Activated CD4-positive, CD25-positive, alpha-beta regulatory T cell treated with anti-CD3 and anti-CD28 coated beads, Interleukin-2, amount 50 U/mL, for 24 hours (primary cell): Measurements from ENCODE around the gene NCCRP1.
A peak's percentile ranks its signal among the peaks of the same experiment; 100 is the strongest.
"Not testable (repeated sequence)": the region's sequence is repeated elsewhere in the genome, so short reads cannot be mapped to it uniquely, and the experiment has no call there.

ENCODE experiments used
- ATAC-seq, 2 donors: fragments of 150-1000 bp; cut with Tn5 transposase; one replicate each; pipeline ENCODE4 v1.10.0; 2021; ENCODE audit warnings: mild to moderate bottlenecking in 1 of 2, moderate library complexity in 1 of 2

Gene NCCRP1

DNA sequence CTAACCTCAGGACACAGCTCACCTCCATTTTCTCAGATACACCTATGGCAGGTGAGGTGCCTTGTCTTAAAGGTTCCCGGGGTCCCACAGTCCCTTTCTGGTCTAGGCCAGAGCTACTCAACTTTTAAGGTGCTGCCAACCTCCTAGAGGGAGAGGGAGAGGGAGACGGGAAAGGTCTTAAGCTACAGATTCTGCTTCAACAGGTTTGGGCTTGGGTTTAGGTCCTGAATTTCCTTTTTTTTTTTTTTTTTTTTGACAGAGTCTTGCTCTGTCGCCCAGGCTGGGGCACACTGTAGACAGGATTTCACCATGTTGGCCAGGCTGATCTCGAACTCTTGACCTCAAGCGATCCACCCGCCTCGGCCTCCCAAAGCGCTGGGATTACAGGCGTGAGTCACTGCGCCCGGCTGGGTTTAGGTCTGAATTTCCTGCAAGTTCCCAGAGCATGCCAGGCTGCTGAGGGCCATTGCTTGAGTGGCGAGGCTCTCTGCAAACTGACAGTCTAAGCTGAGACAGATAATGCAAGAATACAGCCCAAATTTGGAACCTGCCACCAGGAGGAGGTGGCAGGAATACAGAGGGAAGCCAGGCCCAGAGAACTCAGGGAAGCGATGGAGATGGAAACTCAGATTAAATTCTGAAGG is 15.1 kb downstream of the NCCRP1 start:
- ATAC-seq = no peak

DNA sequence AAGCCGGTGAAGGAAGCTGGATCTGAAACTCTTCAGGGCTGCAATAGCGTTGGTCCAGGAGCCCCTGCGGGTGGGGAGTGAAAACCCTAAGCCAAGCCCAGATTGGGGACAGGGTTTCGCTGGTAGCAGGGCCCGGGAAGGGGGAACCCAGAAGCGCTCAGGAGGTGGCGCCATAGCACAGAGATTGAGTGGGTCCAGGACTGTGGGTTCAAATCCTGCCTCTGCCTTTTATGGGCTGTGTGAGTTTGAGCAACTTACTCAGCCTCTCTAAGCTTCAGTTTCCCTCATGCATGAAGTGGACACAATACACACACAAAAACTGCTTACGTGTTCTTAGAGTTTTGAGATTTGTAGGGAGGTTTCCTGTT is 15.6 kb downstream of the NCCRP1 start:
- peak; percentile 78 to 87 for ATAC-seq

DNA sequence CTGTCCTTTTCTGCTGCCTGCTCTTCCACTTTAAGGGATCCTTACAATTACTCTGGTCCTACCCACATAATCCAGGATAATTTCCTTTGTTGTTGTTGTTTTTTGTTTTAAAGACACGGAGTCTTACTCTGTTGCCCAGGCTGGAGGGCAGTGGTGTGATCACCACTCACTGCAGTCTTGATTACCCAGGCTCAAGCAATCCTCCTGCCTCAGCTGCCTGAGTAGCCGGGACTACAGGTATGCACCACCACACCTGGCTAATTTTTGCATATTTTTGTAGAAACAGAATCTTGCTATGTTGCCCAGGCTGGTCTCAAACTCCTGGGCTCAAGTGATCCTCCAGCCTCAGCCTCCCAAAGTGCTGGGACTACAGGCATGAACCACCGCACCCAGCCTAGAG is 18.6 kb downstream of the NCCRP1 start:
- not testable (repeated sequence) for ATAC-seq

DNA sequence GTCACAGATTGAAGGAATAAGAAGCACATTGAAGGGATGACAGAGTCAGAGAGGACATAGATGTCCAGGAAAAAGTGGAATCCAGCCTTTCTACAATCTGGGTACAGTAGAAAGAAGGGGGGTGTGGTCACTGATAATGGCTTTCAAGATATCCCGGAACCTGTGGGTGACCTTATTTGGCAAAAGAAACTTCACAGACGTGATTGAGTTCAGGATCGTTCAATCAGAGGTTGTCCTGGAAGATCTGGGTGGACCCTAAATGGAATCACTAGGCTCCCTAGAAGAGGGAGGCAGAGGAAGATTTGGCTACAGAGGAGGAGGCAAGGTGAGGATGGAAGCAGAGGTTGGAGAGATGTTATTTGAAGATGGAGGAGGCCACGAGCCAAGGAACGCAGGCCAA is 20.3 kb downstream of the NCCRP1 start:
- ATAC-seq = no peak

DNA sequence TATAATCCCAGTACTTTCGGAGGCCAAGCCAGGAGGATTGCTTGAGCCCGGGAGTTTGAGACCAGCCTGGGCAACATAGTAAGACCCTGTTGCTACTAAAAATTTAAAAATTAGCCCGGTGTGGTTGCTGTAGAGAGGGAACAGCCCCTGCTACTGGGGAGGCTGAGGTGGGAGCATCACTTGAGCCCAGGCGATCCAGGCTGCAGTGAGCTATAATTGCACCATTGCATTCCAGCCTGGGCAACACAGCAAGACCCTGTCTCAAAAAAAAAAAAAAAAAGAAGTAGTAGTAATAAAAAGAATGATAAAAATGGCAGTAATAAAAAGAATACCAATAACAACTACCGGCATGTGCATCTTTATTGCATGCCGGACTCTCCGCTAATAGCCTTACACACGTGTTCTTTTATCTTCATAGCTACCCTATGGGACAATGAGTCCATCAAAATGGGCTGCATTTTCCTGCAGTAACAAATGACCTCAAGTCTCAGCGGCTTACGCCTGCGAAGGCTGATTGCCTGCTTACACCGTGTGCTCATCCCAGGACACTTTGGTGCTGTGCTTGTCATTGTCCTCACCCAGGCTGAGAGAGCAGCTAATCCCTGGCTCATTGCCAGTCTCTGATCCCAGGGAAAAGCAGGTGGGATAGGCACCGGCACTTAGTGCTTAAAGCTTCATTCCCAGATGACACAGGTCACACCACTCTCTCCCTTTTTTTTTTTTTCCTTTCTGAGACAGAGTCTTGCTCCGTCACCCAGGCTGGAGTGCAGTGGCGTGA is 21.7 kb downstream of the NCCRP1 start:
- ATAC-seq = no peak

DNA sequence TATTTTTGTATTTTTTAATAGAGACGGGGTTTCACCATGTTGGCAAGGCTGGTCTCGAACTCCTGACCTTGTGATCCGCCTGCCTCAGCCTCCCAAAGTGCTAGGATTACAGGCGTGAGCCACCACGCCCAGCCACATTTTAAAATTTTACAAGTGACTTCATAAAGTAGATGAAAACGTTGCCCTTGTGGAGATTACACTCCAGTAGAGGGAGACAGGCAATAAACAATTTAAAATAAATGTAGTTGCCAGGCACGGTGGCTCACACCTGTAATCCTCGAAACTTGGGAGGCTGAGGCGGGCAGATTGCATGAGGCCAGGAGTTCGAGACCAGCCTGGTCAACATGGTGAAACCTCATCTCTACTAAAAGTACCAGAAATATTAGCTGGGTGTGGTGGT is 22.3 kb downstream of the NCCRP1 start:
- not testable (repeated sequence) for ATAC-seq

DNA sequence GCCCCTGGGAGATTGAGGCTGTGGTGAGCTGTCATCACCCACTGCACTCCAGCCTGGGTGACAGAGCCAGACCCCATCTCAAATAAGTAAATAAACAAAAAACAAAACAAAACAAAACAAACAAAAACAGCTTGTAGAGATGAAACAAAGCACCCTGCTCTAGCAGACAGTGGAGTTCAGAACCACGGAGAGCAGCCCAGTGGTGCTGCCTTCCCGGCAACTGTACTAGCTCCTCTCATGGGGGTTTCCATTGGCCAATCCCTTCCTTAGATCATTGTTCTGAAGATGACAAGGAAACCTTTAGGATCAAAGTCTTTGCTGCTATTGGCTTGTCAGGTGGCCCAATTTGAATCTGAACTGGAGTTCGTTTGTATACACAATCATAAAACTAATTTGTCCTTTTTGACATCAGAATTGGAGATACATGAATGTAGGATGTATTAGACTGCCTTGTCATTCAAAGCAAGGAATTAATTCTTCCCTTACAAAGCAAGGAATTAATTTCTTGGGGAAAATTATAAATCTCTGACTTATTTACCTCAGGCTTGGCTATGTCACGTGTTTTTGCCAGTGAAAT is 27.0 kb downstream of the NCCRP1 start:
- ATAC-seq = no peak

DNA sequence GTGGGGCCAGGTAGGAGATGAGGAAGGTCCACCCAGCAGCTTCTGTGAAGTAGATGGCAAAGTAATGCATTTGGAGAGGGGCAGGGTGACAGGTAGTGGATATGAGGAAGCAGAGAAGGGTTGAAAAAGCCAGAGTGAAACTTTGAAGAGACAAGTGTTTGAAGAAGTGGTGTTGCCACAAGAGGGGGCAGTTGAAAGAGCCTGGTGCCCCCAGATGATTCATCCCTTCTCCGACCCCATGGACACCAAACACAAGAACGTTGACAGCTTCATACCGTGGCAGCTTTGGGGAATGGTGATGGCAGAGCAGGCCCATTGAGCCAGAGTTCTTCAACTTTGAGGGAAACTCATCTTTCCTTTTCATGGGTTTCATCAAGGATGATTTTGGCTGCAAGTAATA is 28.1 kb downstream of the NCCRP1 start:
- no peak for ATAC-seq

DNA sequence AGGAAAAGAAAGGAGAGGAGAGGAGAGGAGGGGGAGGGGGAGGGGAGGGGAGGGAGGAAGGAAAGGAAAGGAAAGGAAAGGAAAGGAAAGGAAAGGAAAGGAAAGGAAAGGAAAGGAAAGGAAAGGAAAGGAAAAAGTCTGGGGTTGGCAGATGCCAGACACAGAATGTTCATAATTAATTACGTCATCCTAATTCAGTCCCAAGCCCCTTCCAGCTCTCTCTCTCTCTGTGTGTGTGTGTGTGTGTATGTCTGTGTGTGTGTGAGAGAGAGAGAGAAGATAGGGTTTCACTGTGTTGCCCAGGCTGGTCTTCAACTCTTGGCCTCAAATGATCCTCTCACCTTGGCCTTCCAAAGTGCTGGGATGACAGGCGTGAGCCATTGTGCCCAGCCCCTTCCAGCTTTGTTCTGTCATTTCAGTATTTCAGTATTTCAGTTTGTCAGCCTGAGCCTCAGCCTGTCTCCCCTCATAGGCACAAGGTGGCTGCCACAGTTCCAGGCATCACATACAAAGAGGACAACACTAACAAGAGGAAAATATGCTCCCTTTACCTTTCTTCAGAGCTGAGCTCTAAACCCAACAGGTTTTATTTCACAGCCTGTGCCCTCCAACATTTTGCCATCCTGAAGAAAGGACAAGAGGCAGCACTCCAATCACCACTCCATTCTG is 33.5 kb downstream of the NCCRP1 start:
- ATAC-seq = no peak

DNA sequence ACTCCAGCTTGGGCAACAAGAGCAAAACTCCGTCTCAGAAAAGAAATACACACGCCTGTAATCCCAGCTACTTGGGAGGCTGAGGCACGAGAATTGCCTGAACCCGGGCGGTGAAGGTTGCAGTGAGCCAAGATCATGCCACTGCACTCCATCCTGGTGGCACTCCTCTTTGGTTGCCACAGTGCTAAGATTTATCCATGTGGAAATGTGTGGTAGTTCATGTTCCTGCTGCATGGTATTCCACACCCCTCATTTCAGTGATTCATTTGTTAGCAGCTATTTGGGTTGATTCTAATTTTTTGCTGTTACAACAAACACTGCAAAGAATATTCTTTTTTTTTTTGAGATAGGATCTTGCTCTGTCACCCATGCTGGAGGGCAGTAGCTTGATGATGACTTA is 35.9 kb downstream of the NCCRP1 start:
- no peak for ATAC-seq

DNA sequence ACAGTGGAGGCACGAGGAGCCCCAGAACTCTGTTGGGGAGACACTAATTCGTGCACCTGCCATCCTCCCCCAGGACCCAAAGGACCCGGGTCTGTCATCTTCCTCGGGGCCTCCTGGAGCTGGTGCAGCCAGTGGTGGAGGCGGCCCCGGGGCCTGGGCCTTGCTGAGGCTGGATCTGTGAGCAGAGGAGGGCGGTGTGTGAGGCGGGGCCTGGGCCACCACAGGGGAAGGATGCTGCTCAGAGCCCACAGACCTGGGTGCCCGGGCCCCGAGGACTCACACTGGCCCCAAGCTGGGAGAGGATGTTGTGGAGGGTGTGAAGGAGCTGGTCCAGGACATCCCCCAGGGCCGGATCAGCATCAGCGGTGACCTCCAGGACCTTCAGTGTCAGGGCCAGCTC is 39.8 kb downstream of the NCCRP1 start:
- peak in 1 of 2 donors; percentile 25 for ATAC-seq

DNA sequence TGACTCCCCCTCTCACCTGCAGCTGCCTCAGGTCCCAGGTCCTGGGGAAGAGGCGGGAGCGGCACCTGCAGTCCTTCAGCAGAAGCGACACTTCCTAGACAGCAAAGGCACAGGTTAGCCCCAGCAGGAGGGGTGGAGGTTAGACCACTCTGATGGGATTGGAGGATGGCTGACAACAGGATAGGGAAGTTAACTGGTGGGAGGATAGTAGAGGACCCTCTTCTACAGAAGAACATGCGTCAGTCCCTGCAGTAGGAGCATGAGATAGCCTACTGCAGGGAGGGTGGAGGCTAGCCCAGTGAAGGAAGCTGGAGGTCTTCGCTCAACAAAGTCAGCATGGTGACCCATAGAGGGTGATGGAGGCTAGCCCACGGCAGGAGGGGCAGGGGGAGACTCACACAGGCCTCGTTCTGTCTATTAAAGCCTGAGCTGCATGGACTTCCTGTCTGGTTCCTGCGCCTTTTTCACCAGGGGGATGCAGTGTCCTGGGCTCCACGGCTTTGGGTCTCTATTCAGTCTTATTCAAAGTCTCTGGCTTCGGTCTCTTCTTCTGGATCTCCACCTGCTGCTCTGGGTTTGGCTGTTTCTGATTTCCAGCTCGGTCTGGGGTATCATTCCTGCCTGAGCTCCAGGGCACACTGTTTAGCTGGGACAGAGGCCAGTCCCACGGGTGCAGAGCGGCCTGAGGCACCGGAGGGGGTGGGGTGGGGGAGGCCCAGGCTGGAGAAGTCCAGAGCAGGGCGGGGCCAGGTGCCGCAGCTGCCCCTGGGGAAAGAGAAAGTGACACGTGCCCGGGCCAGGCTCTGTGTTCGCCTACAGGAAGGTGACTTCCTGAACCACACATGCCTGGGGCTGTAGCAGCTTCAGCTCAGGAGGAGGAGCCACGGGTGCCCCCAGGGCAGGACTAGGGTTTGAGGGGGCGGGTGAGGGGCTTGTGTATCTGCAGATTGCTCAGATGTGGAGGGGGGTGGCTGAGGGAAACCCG is 40.7 kb downstream of the NCCRP1 start:
- peak; percentile 88 to 92 for ATAC-seq

DNA sequence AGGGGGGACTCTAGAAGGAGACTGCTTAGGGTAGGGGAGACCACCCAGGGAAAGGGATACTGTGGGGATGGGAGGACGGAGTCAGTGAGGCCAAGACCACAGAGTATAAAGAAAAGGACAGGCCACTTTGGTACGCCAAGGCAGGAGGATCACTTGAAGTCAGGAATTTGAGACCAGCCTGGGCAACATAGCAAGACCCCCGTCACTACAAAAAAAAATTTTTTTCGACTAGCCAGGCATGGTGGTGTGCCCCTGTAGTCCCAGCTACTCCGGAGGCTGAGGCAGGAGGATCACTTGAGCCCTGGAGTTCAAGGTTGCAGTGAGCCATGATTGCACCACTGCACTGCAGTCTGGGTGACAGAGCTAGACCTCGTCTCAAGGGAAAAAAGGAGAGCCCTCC is 41.4 kb downstream of the NCCRP1 start:
- no peak for ATAC-seq

DNA sequence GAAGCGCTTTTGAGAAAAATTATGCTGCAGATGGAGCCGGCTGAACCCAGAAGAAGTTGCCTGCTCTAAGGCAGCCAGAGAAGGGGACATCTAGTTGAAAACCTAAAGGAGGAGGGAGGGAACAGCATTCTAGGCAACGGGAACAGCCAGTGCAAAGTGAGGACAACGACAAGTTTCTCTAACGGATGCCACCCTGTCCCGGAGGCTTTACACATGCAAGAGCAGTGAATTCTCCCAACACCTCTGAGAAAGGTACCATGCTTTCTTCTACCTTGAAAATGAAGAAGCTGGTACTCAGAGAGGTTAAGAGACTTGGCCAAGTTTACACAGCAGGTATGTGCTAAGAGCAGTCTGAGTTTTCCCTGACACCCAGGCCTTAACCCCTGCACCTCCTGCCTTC is 42.2 kb downstream of the NCCRP1 start:
- no peak for ATAC-seq

DNA sequence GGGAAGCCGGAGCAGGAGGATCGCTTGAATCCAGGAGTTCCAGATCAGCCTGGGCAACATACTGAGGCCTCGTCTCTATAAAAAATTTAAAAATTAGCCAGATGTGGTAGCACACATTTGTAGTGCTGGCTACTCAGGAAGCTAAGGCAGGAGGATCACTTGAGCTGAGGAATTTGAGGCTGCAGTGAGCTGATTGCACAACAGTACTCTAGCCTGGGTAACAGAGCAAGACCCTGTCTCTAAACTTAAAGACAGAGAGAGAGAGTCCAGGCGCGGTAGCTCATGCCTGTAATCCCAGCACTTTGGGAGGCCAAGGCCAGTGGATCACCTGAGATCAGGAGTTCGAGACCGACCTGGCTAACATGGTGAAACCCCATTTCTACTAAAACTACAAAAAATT is 43.7 kb downstream of the NCCRP1 start:
- no peak for ATAC-seq

DNA sequence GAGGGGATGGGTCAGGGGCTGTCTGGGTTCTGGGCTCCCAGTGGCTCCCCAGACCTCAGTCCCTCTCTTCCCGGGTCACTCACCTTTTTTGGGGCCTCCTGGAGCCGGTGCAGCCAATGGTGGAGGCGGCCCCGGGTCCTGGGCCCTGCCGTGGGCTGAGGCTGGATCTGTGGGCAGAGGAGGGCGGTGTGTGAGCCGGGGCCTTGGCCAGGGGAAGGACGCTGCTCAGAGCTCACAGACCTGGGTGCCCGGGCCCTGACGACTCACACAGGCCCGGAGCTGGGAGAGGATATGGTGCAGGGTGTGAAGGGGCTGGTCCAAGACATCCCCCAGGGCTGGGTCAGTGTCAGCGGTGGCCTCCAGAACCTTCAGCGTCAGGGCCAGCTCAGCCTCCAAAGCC is 47.0 kb downstream of the NCCRP1 start:
- not testable (repeated sequence) for ATAC-seq

DNA sequence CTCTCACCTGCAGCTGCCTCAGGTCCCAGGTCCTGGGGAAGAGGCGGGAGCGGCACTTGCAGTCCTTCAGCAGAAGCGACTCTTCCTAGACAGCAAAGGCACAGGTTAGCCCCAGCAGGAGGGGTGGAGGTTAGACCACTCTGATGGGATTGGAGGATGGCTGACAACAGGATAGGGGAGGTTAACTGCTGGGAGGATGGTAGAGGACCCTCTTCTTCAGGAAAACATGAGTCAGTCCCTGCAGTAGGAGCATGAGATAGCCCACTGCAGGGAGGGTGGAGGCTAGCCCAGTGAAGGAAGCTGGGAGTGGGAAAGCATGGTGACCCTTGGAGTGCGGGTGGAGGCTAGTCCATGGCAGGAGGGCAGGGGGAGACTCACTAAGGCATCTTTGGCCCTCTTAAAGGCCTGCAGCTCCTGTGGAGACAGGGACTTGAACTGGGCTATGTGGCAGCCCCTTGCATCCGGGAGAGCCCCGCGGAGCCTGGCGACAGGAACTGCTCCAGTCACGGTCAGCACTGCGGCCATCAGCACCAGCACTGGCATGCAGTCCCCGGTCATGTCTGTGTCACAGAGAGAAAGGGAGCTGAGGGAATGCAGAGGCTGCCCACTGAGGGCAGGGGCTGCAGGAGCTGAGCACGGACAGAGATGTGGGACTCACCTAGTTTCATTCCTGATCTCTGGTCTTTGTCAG is 47.8 kb downstream of the NCCRP1 start, which contains the start of gene IFNL3:
TSS of gene IFNL3 (minus strand) at position 597 of the 691 bp plus-strand sequence. CDS start at position 558, 39 bp downstream.
- not testable (repeated sequence) for ATAC-seq

DNA sequence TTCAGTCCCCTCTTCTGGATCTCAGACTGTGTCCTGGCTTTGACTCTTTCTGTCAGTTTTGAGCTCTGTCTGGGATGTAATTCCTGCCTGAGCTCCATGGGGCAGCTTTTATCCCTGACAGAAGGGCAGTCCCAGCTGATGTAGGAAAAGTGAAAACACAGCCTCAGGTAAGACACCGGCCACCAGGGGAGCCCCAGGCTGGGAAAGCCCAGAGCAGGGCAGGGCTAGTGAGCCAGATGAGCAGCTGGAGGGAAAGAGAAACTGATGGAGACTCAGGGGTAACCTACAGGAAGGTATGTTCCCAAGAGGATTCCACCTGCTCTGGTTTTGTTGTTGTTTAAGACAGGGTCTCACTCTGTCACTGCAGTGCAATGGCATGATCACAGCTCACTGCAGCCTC is 48.4 kb downstream of the NCCRP1 start:
- peak; percentile 47 to 50 for ATAC-seq

DNA sequence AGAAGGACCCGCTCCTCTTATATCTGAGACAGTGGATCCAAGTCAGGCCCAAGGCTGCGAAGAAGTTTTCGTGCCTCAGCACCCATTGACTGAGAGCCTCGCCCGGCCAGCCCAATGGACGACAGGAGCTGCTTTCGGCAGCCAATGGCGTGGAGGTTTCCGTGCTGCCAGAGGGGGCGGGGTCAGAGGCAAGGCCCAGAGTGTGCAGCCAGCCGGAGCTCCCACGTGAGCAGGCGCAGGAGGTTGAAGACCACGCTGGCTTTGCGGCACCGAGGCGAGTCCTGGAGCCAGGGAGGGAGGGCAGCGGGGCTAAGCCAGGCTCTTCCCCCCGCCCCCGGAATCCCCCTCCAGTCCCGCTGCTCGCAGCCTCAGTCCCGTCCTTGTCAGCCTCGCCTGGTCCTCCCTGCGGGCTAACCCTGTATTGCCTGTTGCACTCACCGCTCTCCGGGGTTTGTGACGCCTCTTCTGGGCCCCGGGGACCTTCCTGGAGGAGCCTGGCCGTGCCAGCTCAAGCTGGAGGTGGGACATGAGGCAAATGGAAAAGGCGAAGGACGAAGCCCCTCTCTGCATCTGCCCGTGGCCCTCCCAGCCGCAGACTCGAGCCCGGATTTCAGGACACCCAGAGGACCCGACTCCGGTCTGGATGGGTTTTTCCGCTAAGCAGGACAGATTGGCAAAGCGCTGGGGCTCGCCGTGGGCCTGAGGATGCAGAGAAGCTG is 50.3 kb downstream of the NCCRP1 start:
- peak; percentile 37 to 64 for ATAC-seq

DNA sequence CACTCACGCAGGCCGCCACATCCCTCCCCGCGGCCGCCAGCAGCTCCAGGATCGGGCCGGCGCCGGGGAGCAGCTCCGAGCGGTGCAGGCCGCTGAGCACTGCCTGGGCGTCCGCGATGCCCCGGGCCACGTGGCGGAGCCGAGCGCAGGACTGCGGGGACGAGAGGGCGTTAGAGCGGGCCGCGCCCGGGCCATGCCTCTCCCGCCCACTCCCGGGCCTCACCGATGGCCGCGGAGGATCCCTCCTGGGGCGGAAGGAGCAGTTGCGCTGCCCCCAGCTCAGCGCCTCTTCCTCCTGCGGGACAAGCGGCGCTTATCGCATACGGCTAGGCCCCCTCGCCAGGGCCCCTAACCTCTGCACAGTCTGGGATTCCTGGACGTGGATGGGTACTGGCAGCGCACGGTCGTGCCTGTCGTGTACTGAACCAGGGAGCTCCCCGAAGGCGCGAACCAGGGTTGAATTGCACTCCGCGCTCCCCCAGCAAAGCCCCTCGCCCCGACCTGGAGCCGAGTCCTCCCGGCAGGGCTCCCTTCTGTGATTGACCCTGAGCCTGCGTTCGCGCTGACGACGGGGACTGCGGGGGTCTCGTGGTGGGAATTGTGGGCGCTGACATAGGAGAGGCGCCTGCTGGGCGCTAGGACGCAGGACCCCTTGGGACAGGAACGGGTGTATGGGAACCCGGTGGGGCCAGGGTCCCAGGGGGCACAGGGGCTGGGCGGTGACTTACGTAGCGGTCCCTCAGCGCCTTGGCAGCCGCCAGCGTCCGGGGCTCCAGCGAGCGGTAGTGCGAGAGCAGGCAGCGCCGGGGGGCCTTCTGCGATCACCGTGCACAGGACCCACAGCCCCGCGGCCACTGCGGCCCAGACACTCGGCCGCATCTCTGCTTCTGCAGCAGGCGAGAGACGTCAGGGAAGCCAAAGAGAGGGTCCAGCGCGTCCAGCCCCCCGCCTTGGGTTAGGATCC is 51.2 kb downstream of the NCCRP1 start:
- peak in 1 of 2 donors; percentile 53 for ATAC-seq
